RKO (cell line): ENCODE results near the gene ZFYVE28.

Experiments used
- DNase-seq: peaks from one replicate; pipeline ENCODE4 v3.0.0-alpha.2; 2016; ENCODE audit warnings: low spot score

Gene ZFYVE28

DNA sequence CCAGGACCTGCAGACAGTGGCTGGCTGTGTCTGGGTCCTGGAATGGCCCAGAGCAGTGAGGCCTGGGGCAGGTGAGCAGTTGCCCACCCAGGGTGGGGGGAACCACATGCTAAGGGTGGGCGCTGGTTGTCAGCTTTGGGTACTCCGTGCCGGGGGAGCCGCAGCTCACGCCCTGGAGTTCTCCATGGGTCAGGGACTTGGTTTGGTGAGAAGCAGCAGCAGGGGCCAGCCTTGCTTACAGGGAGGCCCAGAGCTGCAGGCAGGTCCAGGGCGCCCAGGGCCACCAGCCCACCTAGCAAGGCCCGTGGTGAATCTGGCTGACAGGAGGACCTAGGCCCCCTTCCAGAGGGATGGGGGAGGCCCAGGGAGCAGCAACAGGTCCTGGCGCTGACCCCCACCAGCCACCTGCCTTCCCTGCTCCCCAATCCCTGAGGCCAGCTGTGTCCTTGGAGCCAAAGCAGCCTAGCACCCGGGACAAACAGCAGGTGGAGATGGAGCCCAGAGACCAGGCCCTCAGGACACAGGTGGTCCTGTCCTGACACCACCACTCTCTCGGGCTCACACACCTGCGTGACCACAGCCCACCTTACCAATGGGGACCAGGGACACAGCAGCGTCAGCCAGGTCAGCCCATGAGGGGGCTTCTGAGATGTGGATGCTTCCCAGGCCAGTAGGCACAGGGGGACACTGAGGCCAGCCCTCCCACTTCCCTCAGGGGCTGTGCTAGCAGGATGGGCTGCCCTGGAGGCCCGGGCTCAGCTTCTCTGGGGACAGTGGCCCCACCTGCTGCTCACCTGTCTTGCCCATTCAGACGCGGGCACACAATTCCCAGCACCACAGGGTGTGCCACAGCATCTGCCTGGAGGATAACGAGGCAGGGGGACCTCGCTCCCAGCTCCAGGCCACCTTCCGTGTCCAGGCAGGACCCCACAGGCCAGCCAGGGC is 160.1 kb downstream of the ZFYVE28 start:
- DNase-seq, result no peak

DNA sequence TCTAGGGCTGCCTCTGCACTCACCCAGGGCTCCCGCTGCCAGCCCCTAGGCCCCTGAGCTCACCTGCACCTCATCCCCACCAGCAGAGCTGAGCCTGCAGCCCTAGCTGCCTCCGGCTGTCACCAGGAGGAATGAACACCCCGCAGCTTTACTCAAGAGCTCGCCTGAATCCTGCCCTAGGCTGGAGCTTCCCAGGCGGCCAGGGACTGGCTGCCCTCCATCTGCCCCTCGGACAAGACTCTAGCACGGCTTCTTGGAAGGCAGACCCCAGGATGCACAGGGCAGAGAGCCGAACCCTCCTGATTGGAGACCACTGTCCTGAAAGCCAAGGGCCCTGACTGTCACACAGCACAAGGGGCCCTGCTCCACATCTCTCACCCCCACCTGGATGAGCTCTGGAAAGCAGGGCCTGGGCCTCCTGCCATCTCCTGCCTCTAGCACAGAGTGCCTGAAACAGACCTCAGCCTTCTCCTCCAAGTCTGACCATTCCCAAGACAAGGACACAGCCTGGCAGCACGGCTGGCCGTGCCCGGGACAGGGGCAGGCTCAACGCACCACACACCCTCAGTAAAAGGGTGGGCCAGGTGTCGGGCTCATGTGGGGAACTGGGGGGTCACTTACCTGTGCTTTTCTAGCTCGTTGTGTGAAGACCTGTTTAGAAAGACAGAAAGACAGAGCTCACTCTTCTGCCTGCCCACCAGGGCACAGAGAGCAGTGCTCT is 160.9 kb downstream of the ZFYVE28 start:
- DNase-seq, result no peak

DNA sequence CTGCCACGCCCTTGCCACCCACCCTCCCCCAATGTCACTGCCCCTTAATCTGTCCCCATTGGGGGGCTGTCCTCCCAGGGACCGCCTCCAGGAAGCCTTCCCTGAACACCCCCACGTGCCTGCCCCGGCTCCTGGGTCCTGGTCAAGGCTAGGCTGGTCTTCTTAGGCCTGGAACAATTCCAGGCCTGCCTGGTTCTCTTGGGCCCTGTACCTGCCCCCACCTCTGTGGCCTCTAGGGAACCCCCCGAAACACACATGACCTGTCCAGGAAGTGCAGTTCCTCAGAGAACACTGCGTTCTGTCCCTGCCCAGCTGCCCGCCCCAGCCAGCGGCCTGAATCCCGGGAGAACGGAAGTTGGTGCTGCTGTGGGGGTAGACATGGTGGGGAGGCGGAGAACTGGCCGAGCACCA is 161.7 kb downstream of the ZFYVE28 start:
- DNase-seq, result no peak

DNA sequence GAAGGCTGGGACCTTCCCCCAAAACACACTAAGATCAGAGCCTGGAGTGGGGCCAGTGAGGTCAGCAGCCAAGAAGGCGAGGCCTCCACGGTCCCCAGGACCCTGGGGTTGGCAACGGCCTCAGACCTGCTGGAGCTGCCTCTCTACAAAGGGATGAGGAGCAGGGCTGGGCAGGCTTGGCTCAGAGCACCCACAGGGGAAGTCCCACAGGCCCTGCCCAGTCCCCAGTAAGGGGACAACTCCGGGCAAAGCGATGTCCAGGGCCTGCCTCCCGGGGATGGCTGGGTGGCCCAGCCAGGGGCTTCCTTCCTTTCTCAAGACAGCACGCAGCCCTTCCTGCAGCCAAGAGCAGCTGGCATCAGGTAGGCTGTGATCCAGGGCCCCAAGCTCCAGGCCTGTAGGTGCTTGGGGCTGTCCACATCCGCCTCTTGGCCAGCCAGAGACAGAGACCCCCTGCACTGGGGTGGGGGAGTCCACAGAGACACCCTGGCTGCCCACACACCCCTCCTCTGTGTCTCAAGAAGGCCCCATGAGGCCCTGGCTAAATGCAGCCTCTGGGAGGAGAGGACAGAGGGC is 162.2 kb downstream of the ZFYVE28 start:
- DNase-seq, result no peak

DNA sequence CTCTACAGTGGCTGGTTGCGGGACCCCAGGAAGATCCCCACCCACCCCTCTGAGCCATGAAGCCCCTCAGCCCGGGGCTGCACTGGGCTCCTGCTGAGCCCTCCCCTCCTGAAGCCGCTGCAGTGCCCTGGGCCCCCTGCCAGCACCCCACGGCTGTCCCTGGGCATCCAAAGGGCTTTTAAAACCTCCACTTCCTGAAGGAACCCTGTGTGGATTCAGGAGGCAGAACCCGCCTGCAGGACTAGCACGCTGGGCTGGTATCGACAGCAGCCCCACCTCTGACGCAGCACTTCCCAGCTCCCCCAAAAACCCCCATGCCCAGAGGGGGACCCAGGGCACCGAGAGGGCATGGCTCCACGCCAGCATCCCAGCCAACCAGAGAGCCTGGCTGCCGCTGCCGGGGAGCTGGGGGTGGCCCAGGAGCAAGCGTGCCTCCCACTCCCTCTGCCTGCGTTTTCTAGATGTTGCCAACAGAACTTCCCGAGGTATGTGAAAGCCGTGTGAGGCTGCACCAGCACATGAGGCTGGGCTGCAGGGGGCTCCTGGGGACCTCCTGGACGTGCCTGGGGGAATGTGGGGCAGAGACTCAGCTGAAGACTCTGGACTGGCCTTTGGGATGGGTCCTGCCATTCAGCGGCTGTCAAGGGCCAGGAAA is 162.8 kb downstream of the ZFYVE28 start:
- no peak for DNase-seq

DNA sequence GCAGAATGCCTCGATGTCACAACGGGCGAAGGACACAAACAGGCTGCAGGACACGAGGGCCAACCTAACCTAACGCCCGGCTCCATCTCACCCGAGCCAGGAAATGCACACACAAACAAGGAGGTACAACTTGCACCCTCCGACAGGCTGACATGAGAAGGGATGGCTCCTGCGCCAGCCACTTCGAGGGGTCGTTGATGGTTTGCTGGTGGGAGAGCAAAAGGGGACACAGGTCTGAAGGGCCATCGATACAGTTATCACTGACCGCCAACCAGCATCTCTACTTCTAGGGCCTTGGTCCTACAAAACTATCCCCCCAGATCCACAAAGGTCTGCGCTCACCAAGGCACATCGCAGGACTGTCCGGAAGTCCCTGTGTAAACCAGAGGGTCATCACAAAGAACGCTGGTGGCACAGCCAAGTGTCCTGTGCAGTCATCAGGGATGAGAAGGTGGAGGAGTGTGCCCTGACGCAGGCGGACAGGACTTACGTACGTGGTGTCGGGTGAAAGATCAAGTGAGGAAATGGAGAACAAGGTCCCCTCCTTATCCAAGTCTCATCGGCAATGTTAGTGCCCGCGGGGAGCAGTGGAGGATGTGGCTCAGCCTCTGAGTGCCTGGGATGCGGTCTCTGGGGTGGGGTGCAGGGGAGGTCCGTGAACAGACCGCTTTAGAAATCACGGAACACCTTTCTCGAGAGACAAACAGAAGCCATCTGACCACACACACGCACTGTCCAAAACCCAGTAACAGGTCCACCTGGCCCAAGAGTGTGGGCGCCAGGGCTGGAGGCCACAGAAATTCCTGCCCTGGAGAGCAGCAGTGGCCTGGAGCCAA is 163.6 kb downstream of the ZFYVE28 start:
- no peak for DNase-seq

DNA sequence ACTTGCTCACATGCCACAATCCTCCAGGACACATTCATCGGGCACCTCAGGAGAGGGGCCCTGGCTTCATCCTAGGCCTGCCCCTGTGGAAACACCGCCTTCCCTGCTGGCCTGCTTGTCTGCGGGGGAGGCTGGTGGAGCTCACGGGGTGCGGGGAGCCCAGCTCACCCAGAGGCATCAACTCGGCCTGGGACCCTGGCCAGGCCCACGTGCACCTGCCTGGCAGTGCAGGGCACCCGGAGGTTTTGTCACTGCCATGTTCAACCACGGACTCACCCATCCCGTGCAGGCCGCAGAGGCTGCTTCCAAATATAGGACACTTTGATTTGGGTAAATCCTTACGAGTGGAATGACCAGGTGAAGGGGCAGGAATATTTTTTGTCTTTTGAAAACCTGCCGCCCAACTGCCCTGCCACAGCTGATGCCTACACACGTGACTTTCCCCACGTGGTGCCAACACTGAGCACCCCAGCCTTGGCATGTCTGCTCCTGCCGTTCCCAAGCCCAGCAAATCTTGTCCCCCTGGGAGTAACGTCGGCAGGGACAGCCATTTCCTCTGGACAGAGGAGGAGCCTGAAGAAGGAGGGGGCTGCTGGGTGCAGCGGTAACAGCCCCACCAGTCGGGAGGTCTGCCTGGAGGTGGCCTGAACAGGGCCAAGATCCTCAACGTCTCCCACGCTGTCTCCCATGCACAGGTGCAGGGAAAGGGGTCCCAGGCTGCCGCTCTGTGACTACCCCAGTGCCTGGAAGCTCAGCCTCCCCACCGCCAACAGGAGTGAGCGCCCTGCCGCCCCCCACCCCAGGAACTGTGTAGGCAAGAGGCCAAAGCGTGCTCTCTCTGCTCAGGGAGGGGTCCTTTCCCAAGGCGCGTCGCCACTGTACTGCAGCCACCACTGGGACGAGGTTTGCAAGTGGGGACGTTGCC is 165.0 kb downstream of the ZFYVE28 start:
- DNase-seq, result no peak

DNA sequence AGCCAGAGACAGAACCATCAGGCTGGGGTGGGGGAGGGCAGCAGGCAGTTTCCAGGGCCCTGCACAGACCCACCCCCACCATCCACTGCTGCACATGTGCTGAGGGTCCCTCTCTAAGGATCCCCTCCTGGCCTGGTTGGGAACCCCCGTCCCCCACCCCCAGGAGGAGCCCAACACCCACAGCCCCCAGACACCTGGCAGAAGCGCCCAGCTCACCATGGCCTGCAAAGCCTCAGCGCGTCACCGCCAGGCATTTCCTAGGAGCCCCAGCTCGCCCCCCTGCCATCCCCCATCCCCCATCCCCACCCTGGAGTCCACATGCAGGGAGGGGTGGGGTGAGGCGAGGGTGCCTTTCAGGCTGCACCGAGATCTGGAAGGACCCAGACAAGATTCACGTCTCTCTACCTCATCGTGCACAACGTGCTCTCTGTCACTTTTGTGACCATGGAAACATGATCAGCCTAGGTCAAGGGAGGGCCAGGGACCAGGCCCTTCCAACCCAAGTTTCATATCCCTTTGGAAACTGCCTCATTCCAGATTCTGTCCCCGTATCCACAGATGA is 165.8 kb downstream of the ZFYVE28 start:
- no peak for DNase-seq

DNA sequence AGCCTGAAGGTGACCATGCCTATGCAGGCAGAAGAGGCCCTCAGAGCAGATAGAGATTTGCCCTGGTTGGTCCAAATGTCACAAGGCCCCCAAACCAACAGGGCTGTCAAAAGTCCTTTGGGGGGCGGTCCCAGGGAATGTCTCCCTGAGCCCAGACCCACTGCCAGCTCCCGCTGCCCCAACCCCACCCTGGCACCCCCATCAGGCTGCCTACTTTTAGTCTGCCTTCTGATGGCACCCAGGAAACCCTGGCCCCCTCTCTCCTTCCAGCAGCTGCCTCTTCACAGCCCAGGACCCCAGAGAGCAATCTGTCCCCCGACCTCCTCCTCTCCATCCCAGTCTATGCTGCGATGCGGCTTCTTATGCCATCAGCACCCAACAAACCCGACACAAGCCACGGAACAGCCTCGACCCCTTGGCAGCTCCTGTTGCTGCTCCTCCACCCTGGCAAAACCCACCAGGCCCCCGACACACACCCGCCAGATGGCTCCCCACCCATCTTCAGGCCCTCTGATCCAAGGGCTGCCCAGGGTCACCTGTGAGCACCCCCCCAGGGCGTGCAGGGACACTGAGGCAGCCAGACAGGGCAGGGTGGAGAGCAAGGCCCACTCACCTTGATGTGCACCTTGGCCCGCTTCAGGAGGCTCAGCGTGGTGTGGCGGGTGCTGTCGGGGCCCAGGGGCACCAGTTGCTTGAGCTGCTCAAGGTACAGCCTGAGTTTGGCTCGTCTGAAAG is 166.5 kb downstream of the ZFYVE28 start:
- DNase-seq, result no peak

DNA sequence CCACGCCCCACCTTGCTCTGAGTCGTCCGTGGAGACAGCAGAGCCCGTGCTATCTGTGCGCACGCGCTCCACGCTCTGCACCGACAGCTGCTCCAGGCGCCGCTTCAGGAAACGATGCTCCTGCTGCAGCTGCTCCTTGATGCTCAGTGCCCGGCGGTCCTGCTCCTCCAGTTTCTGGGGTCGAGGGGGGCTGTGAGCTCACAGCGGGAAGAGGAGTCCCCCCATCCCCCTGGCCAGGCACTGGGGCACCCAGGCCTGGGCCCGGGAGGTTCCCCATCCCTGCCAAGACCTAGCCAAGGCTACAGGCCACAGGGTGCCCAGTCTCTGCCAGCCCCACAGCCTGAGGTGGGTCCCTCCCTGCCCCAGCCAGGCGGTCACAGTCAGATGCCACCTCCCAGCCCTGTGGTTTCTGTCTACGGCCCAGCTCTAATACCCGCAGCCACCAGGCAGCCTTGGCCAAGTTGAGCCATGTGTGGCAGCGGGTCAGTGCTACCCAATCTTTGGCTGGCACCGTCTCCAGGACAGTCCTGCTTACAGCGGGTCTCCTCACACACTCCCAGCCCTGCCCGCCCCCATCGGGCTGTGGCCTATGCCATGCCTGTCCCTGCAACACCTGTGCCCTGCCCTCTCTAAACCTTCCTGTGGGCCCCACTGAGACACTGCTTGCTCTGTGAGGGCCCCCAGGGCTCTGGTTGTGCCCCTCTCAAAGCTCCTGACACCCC is 167.2 kb downstream of the ZFYVE28 start:
- DNase-seq, result no peak

DNA sequence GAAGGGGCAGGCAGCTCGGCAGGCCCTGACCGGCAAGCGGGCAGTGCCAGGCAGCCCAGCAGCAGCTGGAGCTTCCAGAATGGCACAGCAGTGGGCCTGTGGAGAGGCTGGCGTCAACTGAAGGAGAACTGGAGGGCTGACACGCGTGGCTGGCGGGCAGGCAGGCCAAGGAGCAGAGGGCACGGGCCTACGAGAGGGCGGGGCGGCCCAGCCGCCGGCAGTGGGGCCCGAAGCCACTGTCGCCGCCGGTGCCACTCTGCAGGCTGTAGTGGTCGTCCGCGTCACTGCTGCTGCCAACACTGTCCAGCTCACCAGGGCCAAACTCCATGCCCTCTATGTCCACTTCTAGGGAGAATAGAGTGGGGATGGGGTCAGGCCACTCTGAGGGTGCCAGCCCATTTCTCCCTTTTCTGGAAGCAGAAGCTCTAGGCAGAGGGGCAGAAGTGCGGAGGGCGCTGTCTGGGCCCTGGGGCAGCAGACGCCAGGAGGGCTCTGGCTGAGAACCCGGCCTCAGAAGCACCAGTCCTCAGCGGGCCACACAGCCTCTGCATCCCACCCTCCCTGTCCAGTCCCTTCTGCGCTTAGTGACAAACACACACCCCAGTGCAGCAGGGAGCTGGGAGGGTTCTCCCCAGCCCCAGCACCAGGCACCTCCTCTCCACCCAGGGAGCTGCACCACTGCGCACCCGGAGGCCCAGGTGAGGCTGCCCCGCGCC is 167.9 kb downstream of the ZFYVE28 start:
- no peak for DNase-seq

DNA sequence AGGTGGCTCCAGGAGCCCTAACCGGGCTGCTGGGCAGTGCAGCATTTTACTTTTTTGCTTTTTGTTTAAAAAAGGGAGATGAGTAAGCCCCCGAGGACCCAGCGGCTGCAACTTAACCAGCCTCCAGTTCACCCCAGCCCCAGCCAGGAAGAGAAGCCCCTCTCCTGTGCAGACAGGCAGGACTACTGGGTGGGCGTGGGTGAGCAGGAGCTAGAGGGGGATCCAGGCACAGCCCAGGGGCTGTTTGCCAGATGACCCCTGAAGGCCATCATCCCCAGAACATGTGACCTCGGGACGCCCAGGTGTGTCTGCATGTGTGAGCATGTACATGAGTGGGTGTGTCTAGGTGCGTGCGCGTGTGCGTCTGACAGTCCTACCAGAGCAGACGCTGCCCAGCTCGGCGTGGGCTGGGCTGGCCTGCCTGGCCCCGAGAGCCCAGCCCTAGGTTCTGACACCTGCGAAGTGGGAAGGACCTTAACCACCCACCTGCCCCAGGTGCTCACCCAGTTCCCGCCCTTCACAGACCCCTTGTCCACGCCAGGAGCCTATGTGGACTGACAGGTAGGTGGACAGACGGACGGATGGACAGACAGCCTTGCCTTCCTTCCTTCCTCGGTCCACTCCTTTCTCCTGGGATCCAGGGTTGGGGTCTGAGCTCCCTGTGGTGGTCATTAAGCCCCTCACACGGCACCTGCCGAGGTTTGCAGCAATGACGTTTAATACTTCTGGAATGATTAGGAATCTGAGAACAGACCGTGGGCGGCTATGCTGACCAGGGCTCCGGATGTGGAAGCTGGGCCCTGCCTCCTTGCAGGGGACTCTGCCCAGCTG is 168.7 kb downstream of the ZFYVE28 start:
- no peak for DNase-seq

DNA sequence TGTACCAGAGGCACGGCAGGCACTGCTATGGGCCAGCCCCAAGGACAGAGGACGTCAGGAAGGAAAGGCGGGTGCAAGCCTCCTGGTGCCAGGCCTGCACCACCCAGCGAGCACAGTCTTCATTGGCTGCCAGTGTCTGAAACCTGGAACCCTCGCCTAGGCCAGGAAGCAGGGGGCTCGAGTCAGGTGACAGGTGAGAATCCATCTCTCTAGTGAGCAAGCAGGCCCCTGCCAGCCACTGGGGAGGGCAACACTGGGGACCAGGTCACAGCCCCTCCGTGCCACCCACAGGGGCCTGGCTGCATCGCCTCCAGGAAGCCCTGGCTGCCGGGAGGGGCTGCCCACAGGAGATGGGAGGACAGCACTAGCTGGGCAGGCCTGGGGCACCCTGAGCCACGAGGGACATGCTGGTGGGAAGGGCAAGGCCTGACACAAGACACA is 169.6 kb downstream of the ZFYVE28 start:
- no peak for DNase-seq

DNA sequence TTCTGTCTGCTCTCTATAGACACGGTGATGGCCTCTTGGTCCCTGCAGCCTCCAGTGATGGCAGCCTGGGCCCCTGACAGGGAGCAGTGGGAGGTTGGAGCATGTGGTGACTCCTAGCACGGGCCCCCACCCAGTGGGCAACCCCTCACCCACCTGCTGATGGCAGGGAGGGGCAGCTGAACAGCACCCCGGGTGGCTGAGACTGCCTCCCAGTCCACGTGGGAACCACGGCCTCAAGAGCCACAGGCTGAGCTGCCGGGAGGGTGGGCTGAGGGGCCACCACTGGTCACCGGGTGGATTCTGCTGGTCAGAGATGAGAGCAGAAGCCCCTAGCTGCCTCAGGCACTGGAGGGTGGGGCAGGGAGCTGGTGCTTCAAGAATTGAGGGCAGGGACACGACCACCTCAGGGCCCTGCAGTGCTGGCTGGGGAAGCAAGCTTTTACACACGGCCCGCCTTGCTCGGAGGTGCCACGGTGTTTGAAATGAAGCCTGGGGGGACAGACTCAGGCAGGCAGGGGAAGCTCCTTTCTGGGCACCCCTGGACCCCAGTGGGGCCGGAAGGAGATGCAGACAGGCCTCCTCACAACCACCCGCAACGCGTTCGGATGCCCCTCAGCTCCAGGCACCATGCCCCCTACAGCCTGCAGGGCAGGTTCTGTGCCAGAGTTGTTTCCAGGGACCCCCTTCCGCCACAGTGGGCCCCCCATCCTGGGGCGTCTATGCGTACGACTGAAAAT is 170.2 kb downstream of the ZFYVE28 start:
- DNase-seq, result no peak

DNA sequence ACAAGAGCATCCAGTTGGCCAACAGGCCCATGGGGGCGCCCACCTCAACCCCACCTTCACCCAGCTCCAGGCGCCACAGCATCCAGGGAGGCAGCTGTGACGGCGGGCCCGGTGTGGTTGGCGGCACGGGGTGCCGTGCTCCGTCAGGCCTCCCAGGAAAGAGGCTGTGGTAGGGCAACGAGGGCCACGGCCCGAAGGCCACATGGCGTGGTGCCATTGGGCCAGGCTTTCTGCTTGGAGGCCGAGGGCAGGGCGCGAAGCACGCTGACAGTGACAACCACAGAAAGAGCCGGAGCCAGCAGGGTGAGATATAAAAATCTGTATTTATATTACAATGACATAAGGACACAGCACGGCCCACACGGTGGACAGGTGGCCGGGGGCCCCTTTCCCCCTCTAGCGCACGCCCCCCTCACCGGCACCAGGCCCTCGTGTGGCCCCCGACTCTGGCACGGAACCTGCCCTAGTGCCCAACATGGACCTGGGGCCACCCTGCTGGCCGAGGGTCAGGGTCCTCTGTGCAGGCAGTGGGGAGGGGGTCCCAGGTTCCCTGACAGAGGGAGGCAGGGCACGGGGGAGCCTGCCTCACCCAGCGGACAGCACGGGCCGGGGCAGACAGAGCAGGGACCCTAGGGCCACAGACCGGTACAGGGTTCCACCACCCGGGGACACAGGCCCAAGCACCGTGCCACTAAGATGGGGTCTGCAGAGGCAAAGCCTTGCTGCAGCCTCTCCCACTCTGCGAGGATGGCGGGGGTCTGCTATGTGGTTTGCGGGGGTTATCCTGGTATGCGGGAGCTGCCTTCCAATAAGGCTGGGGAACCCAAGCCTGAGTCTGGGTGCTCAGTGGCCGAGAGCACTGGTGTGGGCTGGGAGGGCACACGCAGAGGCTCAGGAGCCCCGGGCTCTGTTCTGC is 171.1 kb downstream of the ZFYVE28 start:
- no peak for DNase-seq
